ENCODE results near the gene SGK1. TPM values are rescaled to one million over a fixed set of nuclear protein-coding genes. Genes with fewer than 3 reads are reported as not detected.
"Not testable (repeated sequence)": the region's sequence is repeated elsewhere in the genome, so short reads cannot be mapped to it uniquely, and the experiment has no call there.

SGK1 gene
- total and polyA plus RNA-seq, 10 of the 15 experiments (the other 5 are each of a cell fraction or from before 2014, with no cell fraction given) = 0.62 to 5.1 (median 2.9) TPM

DNA sequence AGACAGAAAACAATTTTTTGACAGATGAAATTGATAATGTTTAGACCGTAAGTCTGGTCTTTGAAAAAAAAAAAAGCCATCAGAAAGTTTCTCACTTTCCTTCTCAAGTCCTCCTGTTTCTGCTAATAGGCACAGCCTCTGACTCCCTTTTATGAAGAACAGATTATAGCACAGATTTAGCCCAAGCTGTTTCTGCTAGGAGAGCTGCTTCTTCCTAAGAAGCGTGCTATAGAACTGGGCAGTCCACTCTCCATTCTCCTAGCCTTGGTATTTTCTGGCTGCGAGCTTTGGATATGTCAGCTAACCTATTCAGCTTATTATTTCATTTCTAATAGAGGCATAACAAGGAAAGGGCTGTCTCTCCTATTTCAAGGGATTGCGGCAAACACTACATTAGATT lies 112.5 kb downstream of the SGK1 start:
- H3K9ac ChIP-seq (ENCODE audit: control insufficient read depth, insufficient read depth, low read length) = no peak overlapping the region
- BruUV-seq (replicated peaks) = no TSS peak
- 94% methylated on average over 4 of the region's 4 CpGs for WGBS (ENCODE audit: insufficient coverage, insufficient replicate concordance, low lambda C conversion rate, missing lambda C conversion rate)
- ATAC-seq = no peak
- no peaks in the 10 kb centered on the region for H3K27me3 ChIP-seq (replicated peaks in 1 of 2; ENCODE audit: control insufficient read depth in 2 of 2, insufficient read depth in 2 of 2, low read length in 1 of 2)
- no peak overlapping the region for H3K27ac ChIP-seq (ENCODE audit: control insufficient read depth, insufficient read depth)
- ChIA-PET CTCF (interaction anchor here (0.5 to 1.1 kb wide), 3 partner anchors 277 to 1245 kb away, joined by 3 to 4 read pairs (median 3); no protein-coding TSS in a partner anchor), POLR2A (no interaction called here), RAD21 (ENCODE audit: unreplicated experiment) (no interaction called here), SMC1A (ENCODE audit: uncharacterized antibody, unreplicated experiment) (interaction anchor here (0.6 to 1.2 kb wide), 2 partner anchors 10 to 12 kb away, joined by 3 read pairs; no protein-coding TSS in a partner anchor)
- no peaks in the 10 kb centered on the region for H3K36me3 ChIP-seq (ENCODE audit: control insufficient read depth in 2 of 2, insufficient read depth in 2 of 2, low read length in 1 of 2)
- H3K9me3 ChIP-seq (replicated peaks; ENCODE audit: control insufficient read depth, insufficient read depth, low read length) = peaks cover 2% of the 10 kb centered on the region; the same call in 2 of the 3 replicates
- H3K4me1 ChIP-seq (ENCODE audit: control insufficient read depth, insufficient read depth, low read length) = peaks cover under 1% of the 10 kb centered on the region; the same call in 1 of the 2 replicates
- H3K79me2 ChIP-seq (ENCODE audit: control insufficient read depth, insufficient read depth, low read length) = no peaks in the 10 kb centered on the region
- in situ Hi-C loops (cut with MboI) (no loop called here), intact Hi-C loops (cut with micrococcal nuclease; ENCODE audit: unreplicated experiment) (no loop called here)
- no peak overlapping the region for H2AFZ ChIP-seq (ENCODE audit: control insufficient read depth, low read depth, low read length)
- TF ChIP-seq, protein P1, sequence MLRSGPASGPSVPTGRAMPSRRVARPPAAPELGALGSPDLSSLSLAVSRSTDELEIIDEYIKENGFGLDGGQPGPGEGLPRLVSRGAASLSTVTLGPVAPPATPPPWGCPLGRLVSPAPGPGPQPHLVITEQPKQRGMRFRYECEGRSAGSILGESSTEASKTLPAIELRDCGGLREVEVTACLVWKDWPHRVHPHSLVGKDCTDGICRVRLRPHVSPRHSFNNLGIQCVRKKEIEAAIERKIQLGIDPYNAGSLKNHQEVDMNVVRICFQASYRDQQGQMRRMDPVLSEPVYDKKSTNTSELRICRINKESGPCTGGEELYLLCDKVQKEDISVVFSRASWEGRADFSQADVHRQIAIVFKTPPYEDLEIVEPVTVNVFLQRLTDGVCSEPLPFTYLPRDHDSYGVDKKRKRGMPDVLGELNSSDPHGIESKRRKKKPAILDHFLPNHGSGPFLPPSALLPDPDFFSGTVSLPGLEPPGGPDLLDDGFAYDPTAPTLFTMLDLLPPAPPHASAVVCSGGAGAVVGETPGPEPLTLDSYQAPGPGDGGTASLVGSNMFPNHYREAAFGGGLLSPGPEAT (IDR thresholded peaks at IDR 0.05; ENCODE audit: low read depth) = no peak
- TF ChIP-seq EGR1 (IDR thresholded peaks at IDR 0.05; ENCODE audit: borderline replicate concordance in 1 of 2, low read depth in 2 of 2, low read length in 2 of 2) = no peak
- no peak for TF ChIP-seq EZH2 (IDR thresholded peaks at IDR 0.05; ENCODE audit: borderline replicate concordance, control insufficient read depth, low read depth, low read length)
- TF ChIP-seq, protein P2, sequence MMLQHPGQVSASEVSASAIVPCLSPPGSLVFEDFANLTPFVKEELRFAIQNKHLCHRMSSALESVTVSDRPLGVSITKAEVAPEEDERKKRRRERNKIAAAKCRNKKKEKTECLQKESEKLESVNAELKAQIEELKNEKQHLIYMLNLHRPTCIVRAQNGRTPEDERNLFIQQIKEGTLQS (IDR thresholded peaks at IDR 0.05; ENCODE audit: borderline replicate concordance, extremely low read depth, low read depth, low read length) = no peak
- TF ChIP-seq, protein P3, sequence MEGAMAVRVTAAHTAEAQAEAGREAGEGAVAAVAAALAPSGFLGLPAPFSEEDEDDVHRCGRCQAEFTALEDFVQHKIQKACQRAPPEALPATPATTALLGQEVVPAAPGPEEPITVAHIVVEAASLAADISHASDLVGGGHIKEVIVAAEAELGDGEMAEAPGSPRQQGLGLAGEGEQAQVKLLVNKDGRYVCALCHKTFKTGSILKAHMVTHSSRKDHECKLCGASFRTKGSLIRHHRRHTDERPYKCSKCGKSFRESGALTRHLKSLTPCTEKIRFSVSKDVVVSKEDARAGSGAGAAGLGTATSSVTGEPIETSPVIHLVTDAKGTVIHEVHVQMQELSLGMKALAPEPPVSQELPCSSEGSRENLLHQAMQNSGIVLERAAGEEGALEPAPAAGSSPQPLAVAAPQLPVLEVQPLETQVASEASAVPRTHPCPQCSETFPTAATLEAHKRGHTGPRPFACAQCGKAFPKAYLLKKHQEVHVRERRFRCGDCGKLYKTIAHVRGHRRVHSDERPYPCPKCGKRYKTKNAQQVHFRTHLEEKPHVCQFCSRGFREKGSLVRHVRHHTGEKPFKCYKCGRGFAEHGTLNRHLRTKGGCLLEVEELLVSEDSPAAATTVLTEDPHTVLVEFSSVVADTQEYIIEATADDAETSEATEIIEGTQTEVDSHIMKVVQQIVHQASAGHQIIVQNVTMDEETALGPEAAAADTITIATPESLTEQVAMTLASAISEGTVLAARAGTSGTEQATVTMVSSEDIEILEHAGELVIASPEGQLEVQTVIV (IDR thresholded peaks at IDR 0.05; ENCODE audit: borderline replicate concordance, partially characterized antibody) = no peak
- TF ChIP-seq SPI1 (IDR thresholded peaks at IDR 0.05; ENCODE audit: borderline replicate concordance, insufficient read depth, low read depth, low read length) = no peak
- no peak for TF ChIP-seq SMAD1 (IDR thresholded peaks at IDR 0.05; ENCODE audit: low read depth, partially characterized antibody)
- no peak for DNase-seq (ENCODE audit: low read depth, low spot score)
- no peak overlapping the region for H3K4me2 ChIP-seq (ENCODE audit: control insufficient read depth, insufficient read depth)
- FAIRE-seq = no peak
- no peaks in the 10 kb centered on the region for H4K20me1 ChIP-seq (ENCODE audit: control insufficient read depth, insufficient read depth)
- no peak overlapping the region for H3K4me3 ChIP-seq

DNA sequence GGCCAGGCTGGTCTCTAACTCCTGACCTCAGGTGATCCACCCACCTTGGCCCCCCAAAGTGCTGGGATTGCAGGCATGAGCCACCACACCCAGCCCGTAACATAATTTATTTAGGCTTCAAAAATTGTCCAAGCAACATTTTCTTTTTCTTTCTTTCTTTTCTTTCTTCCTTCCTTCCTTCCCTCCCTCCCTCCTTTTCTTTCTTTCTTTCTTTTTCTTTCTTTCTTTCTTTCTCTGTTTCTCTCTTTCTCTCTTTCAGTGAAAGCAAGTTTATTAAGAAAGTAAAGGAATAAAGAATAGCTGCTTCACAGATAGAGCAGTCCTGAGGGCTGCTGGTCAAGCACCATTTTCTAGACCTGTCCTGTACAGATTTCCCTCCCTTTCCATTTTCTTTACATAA lies 113.2 kb downstream of the SGK1 start:
- FAIRE-seq; RAD21 ChIA-PET (ENCODE audit: unreplicated experiment); H3K4me3 ChIP-seq; in situ Hi-C loops (cut with MboI); BruUV-seq (replicated peaks); H3K27ac ChIP-seq (ENCODE audit: control insufficient read depth, insufficient read depth); H3K4me1 ChIP-seq (ENCODE audit: control insufficient read depth, insufficient read depth, low read length); H3K36me3 ChIP-seq (ENCODE audit: control insufficient read depth in 2 of 2, insufficient read depth in 2 of 2, low read length in 1 of 2); DNase-seq (ENCODE audit: low read depth, low spot score); ATAC-seq; H2AFZ ChIP-seq (ENCODE audit: control insufficient read depth, low read depth, low read length); H3K9ac ChIP-seq (ENCODE audit: control insufficient read depth, insufficient read depth, low read length); intact Hi-C loops (cut with micrococcal nuclease; ENCODE audit: unreplicated experiment); H3K79me2 ChIP-seq (ENCODE audit: control insufficient read depth, insufficient read depth, low read length); H3K9me3 ChIP-seq (replicated peaks; ENCODE audit: control insufficient read depth, insufficient read depth, low read length); H4K20me1 ChIP-seq (ENCODE audit: control insufficient read depth, insufficient read depth); H3K4me2 ChIP-seq (ENCODE audit: control insufficient read depth, insufficient read depth); H3K27me3 ChIP-seq (replicated peaks in 1 of 2; ENCODE audit: control insufficient read depth in 2 of 2, insufficient read depth in 2 of 2, low read length in 1 of 2): not testable (repeated sequence)
- SMC1A ChIA-PET (ENCODE audit: uncharacterized antibody, unreplicated experiment) = interaction anchor here (1.2 kb wide), 1 partner anchor 13 kb away, joined by 3 read pairs; no protein-coding TSS in a partner anchor
- CTCF ChIA-PET = interaction anchor here (0.9 to 1.1 kb wide), 2 partner anchors 45 to 1246 kb away, joined by 3 read pairs; no protein-coding TSS in a partner anchor
- 90% methylated on average over 1 of the region's 1 CpG for WGBS (ENCODE audit: insufficient coverage, insufficient replicate concordance, low lambda C conversion rate, missing lambda C conversion rate)
- POLR2A ChIA-PET = interaction anchor here (0.7 kb wide), 1 partner anchor 91 kb away, joined by 3 read pairs; no protein-coding TSS in a partner anchor
